Activated naive CD4-positive, alpha-beta T cell treated with anti-CD3 and anti-CD28 coated beads, Interleukin-2, amount 50 U/mL, for 16 hours (primary cell): Measurements from ENCODE around the gene IQCK.

Experiments used
- DNase-seq: peaks from one replicate; pipeline ENCODE4 v3.0.0-alpha.2; 2020

The IQCK gene

DNA sequence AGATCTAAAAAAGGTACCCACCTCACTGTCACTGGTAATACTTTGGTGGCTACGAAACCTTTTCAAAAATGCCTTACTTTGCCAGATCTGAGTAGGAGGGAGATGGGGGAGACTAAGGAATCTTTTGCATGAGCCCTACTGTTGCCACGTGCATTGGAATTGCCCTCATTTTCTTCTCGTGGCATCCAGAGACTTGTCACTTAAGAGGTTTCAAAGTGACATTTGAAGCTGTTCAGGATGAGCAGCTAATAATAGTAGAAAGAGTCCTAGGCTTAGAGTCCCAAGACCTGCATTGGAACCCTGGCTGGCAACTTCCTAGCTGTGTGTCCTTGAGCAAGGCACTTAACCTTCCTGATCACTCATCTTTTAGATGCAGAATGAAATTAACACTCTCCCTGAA is 123.1 kb downstream of the IQCK start:
- no peak for DNase-seq

DNA sequence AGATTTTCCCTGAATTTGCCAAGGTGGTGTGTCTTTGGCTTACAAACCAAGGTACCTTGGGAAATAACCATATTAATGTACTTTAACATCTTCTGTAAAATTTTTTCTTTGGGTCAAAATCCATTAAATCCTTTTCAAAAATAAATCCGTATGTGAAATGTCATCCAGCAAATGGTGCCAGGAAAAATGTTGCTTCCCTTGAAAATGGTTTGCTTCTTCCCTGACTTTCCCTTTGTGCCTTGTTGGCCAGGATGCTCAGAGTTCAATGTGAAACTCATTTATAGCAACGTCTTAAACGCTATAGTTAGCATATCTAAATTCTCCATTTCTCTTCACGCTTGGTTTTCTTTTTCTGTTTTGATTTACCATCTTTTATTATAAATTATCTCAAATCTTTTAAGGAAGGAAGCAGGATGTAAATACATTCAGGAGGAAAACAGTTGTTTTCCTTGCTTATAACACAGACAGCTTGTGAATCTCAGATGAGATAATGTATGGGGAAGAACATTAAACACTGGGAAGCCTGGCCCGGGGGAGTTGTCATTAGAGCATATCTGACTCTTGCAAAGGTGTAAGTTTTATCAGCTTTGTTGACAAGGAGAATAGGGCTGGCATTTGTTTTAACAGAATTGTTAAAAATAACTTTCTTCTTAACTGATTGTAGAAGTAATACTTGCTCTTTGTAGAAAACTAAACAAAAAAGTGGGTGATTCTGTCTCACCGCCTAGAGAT is 124.5 kb downstream of the IQCK start:
- DNase-seq: no peak

DNA sequence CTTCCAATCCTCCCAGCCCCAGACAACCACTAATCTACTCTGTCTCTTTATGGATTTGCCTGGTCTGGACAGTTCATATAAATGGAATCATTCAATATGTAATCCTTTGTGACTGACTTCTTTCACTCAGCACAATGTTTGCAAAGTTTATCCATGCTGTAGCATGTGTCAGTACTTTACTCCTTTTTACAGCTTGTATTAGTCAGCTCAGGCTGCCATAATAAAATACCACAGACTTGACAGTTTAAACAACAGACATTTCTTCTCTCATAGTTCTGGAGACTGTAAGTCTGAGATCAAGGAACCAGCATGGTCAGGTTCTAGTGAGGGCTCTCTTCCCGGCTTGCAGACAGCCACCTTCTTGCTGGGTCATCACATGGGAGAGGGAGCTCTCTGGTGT is 125.3 kb downstream of the IQCK start:
- no peak for DNase-seq

DNA sequence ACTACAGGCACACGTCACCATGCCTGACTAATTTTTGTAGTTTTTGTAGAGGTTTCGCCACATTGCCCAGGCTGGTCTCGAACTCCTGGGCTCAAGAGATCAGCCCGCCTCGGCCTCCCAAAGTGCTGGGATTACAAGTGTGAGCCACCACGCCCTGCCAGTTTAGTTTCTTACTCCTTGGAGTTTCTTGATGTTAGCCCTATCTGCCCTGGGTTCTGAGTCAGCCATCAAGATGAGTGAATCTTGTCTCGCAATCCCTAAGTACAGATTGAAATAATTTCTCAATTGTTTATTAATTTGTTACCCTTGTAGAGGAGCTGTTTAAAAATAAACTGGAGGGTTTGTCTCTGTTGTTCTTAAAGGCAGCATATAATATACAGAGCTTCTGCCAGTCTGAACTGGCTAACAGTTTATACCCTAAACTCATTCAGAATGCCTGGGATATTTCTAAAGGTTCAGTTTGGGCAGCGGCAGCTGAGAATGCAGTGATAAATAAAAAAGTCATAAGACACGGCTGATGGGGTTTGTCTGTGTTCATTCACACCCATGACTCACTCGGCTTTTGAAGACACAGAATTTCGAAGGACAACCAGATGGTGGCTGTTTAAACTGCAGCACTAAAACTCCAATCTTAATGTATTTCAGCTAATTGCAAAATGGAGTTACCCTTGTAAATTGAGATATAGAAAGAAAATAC is 127.0 kb downstream of the IQCK start:
- no peak for DNase-seq

DNA sequence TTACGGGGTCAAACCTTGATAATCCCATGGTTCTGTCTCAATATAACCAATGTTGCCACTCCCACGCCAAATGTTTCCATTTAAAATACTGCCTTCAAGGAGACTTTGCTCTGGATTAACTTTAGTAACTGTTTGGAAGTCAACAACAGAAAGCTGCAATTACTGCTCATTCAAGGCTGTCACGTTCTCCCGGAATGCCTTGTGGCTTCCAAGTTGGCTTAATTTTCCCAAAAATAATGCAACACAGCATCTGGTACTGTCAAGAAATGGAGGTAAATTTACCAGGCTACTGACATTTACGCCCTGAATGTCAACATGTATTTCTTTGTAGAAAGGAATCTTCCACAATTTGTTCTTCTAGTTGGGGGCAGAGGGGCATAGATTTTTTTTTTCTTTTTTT is 128.4 kb downstream of the IQCK start:
- DNase-seq: no peak

DNA sequence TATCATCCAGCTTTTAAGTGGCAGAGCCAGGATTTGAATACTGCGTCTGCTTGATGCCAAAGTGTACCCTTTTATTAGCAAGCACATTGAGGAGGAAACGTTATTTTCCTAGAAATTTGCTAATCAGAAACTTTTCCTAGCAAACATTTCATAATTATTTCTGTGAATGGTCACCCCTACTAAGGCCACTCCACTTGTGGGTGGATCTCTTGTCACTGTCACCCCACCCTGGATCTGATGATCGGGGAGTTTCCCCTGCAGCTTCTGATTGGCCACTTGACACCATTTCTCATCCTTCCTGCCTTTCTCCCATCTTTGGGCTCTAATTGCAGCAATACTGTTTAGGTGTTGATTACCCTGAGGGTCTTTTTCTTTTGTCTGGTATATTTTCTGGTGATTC is 130.7 kb downstream of the IQCK start:
- DNase-seq: no peak

DNA sequence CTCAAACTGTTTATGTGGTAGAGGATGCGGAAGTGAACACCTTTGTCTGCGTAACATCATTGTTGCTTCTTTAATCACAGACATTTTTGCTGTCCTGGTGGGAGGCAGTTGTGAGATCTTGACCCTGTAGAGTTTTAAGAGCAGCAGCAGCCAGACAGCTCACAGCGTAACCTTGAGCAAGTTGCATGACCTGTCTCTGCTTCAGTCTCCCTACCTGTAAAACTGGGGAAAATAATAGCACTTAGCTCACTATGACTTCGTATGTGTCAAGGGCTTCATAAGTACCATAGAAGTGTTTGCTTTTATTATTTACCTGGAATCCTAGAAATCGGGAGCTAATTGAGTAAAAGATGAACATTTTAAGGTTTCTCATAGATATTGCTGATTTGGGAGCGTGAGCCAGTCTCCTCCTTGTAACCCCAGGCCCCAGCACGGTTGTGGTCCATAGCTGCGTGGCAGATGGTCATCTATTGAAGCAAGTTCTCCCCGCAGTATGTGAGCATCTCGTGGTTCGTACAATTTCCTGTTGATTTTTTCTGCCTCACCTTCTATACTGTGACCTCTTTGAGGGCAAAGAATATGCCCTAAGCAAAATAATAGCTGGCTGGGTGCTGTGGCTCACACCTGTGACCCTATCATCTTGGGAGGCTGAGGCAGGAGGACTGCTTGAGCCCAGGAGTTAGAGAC is 132.2 kb downstream of the IQCK start:
- DNase-seq: no peak

DNA sequence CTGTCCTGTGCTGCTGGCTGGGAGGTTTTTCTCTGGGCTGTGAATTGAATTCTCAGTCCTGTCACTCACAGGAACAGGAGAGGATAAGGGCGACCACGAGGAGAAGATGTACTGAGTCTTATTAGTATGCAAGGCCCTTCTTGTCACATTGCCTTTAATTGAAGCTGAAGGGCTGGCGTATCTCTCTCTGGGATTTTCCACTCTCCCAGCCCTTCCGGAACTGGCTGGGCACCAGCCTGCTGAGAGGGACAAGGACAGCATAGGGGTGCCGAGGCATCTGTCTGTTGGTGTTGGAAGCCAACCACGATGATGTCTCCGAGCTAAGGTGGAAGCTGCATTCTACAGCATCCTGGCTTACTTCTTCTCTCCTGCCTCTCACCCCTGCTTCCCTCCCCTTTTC is 133.4 kb downstream of the IQCK start:
- no peak for DNase-seq

DNA sequence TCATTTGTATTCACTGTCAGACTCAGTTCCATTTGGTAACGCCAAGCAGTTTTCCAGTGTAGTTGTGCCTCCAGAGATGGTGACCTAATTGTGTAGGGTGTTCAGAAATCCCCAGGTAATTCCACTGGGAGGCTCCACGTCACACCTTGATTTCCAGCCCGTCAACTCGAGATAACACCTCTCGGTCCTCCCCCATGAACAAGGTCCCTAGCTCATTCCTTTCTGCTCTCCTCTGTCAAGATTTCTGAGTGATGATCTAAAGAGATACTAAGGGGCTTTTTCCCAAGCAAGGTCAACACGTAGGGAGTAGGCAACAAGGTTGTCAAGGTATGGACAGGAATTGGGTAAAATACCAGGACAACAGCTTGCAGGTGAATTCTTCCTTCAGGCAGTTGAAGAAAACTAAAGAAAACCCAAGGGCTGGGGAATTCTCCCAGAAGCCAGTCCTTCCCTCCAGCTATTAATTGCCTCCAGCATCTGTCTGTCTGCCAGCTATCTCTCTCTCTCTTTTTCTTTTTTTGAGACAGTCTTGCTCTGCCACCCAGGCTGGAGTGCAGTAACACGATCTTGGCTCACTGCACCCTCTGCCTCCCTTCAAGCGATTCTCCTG is 135.2 kb downstream of the IQCK start:
- no peak for DNase-seq

DNA sequence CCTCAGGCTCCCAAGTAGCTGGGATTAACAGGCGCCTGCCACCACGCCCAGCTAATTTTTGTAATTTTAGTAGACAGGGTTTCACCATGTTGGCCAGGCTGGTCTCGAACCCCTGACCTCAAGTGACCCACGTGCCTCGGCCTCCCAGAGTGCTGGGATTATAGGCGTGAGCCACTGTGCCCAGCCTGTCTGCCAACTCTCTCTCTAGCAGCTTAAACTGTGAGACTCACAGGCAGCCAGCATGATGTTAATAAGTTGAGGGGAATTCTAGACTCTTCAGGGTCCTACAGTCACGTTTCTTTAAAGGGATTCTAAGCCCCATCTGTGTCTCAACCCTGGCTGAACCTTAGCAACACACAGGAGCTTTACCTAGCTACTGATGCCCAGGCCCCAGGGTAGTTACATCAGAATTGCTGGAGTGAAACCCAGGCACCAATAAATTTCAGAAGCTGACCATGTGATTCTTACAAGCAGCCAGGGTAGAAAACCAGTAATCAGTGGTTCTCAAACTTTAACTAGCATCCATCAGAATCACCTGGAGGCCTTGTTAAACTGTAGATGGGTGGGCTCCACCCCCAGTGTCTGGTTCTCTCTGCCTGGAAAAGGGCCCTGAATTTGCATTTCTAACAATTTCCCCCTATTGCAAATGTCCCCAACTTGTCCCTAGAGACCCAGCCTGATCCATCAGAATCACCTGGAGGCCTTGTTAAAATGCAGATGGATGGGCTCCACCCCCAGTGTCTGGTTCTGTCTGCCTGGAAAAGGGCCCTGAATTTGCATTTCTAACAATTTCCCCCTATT is 135.9 kb downstream of the IQCK start:
- DNase-seq: no peak

DNA sequence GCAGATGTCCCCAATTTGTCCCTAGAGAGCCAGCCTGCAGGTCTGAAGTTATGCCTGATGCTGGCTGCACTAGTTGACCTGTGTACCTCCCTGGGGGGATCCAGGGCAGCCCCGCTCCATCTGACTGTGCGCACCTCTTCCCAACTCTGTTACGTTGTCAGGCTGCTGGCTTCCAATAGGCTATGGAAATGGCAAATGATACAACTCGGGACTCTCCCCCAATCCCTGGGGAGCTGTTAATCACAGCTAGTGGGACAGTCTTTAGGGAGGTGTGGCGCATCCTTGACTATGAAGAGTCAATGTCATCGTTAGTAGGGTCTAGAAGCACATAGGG is 136.4 kb downstream of the IQCK start:
- no peak for DNase-seq

DNA sequence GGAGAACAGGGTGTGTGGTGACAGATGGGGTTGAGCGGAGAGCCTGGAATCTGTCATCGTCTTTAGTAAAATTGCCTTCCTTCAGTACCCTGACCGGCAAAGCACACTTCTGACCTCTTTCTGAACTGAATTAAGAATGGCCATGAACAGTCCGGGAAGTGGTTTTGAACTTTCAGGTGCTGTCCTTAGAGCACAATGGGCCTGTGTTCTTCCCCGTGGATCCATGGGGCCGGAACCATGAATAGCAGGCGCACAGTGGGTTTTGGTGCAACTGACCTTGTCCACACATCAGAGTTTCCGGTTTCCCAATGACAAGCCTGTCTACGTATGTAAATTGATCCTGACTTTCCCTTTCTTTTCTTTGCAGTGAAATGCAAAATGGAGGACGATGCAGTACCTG is 138.0 kb downstream of the IQCK start:
- DNase-seq: no peak

DNA sequence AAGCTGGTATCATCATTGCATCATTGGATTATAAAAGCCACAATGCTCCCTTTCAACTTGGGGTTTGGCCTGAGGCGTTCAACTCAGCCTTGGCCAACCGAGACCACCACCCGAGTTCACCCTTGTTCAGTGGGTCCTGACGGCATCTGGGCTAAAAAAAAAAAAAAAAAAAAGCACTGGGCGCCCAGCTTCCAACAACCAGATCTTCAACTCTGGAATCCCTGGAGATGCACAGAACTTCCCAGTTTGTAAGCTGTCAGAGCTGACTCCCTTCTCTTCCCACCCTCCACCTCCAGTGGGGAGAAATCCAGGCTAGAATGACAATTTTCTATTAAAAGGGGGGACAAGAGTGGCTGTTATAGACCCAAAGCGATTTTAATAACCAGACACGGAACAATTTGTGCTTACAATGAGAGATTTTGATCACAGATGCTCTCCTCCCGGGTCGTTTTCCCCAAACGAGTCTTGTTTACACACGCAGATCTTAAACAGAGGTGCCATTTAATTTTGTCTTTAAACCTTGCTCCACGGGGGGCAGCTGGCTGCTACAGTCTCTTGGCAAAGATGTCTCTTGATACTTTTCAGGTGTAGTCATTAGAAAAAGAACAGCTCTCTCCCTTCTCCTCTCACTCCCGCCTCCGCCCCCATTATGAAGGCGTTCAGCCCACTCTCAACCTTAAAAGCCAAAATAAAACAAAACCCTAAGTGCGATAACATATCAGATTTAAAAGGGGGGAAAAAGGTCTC is 139.7 kb downstream of the IQCK start:
- no peak for DNase-seq

DNA sequence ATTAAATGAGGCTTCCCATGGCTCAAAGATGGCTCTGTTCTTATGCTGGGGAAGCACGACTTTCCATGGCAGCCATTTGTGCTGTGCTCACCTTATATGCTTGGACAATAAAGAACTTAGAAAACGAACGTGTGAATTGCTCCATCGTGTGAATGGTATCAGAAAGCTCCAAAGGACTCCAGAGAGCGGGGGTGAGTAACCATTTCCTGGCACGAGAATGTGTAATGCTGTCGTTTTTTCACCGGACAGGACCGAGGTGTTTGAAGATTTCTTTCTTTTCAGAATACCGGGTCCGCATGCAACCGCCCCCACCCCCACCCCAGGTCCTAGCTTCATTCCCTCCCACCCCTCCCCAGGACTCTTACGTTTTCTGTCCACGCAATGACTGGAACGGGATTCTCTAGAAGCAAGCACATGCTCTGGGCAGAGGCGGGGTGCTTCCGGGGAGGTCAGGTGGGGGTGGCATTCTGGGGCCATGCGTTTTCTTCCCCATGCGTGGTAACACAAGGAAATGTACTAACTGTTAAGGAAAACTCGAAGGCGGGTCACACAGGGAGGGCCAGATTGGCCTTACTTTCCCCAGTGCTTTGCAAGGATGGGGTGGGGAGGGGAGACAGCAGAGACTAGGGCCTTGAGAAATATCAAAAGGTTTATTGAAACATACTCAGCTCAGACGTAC is 140.4 kb downstream of the IQCK start:
- no peak for DNase-seq

DNA sequence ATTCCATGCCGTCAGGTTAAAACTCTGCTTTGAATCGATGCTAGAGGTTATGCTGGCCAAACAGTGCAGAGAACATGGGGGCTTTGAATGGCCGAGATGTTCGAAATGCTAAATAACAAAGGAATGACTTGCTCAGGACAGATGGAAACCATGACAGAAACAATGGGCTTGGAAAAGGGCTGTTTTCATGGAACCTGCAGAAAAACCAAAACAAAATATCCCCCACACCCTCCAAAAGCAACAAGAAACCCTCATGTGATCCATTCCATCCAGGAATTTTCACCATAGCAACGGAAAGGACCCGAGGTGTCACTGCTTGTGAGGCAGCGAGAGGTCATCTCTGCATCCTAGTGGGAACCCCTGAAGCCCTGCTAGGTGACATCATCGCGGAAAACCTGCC is 141.1 kb downstream of the IQCK start:
- DNase-seq: no peak

DNA sequence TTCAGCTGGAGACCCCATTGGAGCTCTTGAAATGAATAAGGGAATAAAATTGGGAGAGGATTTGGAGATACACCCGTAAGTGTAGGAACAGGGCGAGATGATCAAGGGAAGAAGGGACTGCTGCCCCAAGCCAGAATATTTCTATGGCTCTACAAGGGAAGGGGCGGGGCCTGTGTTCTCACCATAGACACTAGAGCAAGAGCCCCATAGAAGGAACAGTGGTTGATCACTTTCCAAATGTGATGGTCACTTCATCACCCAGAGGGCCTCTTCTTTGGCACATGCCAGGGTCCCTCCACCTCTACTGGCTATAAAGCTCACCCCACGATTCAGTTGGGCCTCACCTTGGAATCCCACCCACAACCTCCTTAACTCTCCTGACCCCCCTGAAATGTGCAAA is 141.5 kb downstream of the IQCK start:
- no peak for DNase-seq

DNA sequence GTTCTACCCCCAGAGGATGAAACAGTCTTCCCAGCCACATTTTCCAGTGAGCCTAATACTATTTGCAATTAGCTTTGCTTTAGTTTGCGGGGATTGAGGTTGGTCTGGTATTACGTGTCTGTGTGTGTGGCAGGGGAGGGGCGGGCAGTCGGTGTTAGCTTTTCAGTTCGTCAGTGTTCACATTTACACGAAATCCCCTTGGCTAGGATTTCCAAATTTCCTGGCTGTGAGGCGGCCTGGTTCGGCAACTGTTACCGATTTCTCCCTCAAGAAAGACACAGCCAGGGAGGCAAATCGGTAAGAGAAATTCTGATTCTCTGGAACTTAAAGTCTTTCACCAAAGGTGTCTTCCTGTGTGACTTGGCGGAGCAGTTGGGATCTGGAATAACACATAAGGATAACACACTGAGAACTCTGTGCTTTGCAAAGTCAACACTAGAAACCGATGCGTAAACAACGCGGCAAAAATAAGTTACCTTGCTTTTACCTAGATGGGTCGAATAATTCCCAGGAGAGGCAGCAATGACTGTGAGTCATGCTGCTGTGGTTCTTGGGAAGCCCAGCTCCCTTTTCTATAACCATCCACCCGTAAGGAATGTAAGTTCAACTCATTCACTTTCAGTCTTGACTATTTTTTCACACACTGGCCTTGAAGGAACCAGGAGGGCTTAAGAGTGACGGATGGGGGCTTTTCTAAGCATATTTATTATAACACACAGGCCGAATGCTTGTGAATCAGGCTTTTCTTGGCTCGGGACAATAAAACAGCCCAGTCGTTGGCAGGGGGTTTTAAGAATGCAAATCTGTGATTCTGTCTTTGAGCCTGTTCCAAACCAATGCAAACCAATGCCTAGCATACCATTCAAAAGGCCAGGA is 142.3 kb downstream of the IQCK start:
- no peak for DNase-seq

DNA sequence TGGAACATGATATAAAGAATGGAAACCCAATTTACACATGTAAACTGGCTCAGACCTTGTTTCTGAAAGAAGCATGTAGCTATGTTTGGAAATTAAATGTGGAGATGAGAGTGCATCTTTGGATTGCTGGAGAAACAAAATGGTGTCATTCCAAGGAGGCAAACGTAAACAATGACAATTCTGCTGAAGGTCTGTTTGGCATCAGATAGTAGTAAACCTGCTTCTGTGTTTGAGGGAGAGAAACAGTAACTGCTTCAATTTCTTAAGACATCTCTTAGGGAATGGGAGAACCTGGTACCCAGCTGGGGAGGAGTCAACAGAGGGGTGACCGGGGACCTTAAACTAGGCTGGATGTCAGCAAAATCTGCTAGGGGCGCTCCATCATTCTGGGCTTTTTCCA is 143.1 kb downstream of the IQCK start:
- DNase-seq: no peak

DNA sequence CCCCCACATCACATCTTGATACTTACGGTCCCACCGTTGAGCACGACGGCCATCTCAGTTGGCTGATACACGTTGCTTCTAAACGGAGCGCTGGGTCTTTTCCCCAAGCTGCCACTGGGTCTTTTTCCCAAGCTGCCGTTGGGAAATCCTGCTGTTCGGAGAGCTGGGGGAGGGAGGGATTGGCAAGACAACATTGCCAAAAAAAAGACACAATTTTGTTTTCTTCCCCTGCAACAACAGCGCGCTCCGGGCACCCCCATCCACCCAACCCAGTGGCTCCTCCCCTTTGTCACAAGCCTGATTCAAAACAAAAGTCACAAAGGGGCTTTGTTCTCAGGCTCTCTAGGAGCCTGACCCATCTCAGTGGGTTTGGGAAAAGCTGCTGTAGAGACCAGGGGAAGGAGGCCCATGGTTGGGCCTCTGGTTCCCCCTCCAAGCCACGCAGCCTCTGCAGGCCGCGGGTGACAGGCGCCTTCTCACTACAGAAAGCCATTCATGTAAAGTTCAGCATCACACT is 143.8 kb downstream of the IQCK start:
- no peak for DNase-seq

DNA sequence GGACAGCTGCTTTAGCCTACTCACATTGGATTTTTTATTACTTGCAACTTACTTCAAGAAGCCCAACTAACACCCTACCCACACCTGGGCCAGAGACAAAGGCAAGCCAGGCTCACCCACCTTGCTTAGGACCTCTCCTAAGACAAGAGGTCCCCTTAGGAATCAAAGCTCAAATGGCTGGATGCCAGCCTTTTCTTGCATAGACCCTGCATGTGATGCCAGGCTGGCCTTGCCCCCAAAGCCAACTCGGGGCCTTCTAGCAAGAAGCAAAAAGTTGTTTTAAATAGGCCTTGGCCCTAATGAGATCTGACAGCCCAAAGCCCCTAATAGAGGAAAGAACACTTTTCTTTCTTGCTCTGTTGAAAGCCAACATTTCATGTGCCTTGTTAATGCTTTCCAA is 145.9 kb downstream of the IQCK start:
- DNase-seq: no peak

DNA sequence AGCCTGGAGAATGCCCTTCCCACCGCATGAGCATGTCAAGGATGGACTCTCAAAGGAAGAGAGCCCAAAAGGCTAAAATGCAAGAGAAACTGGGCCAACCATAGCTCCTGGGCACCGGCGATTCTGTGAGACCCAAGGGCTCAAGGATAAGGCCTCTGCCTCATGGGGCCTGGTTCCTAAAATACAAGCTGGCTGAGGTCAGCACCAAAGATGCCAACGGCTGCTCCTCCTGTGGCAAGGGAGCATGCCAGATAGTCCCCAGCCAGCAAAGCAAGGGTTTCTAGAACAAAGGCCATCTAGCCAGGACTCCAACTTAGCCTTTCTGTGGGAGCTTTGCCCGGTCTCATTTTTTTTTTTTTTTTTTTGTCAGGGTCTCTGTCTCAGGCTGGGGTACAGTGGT is 146.5 kb downstream of the IQCK start:
- DNase-seq: no peak
